HPDE6-E6E7 (cell line): ENCODE data around the gene TPP2.

ENCODE experiments used
- DNase-seq: peaks from one replicate; pipeline ENCODE4 v3.0.0; 2011; ENCODE audit warnings: missing footprints; ENCODE audit errors: extremely low spot score

TPP2 gene

DNA sequence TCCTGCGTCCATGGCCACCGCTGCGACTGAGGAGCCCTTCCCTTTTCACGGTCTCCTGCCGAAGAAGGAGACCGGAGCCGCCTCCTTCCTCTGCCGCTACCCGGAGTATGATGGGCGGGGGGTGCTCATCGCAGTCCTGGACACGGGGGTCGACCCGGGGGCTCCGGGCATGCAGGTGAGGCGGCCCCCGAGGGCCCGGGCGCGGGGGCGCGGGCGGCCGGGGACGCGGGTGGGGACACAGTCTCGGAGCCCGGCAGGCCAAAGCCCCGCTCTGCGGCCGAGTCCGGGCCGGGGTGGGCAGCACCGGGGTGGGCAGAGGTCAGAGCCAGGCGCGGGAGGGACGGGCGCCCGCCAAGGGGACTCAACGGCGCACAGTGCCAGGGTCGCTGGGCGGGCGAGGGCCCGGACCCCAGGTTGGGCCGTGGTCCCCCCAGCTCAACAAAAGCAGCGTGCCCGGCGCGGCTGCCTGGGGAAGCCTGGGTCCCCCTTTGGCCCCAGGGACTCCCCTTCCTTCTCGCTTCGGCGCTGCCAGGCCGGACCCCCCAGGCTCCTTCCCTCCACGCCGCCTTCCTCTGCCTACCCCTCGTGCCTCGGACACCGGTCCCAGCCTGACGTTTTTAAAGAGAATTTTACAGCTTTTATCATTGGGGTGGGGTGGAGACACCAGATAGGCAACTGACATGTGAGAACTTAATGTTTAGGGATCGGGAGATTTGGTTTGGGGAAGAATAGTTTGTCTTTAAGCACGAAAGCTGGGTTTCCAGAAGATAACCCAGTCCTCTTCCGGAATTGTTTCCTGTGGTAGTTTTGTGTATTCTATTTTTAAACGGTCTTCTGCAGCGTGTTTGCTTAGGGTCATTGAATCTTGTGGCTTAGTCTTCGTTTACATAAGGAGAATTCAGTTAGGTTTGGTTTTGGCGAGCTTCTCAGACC, 509 bp downstream of the TPP2 start:
- DNase-seq, result no peak

DNA sequence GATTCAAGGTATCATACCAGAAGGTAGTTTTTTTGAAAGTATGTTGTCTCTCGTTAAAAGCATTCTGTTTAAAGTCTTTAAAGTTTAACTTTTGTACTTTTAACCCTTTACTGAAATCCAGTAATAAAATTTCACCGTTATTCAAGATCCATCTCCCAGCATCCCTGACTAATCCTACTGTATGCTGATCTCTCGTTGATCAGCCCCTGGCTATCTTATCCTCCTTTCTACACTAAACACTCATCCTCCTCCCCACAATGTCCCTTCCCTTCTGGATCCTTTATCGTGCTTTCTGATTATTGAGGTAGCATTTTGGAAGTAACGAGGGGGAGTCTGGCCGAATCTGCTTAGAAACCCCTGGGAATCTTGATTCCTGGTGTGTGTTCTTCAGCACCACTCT, 1.3 kb downstream of the TPP2 start:
- DNase-seq, result no peak

DNA sequence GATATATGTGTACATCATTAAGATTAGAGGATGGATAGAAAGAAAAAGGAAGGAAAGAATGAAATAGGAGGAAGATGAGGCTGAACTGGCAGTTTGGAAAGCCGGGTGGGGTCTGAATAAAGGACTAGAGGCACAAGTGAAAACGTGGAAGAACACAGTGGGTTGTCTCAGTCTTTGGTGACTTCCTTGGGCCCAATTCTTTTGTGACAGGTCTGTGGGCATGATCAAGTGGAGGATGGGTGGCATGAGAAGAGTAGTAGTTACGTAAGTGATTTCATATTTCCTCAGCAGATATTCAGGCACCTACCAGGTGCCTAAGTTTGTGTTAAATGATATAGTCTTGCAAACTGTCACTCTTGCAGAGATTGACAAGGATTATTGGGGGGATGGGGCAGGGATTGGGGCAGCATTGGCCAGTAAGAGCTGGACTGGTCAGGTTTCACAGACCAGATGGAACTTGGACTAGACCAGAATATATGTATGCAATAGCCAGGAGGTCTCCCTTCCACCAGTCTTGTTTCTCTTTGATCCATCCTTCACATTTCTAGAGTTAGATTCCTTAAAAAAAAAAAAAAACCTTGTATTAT, 2.7 kb downstream of the TPP2 start:
- no peak for DNase-seq

DNA sequence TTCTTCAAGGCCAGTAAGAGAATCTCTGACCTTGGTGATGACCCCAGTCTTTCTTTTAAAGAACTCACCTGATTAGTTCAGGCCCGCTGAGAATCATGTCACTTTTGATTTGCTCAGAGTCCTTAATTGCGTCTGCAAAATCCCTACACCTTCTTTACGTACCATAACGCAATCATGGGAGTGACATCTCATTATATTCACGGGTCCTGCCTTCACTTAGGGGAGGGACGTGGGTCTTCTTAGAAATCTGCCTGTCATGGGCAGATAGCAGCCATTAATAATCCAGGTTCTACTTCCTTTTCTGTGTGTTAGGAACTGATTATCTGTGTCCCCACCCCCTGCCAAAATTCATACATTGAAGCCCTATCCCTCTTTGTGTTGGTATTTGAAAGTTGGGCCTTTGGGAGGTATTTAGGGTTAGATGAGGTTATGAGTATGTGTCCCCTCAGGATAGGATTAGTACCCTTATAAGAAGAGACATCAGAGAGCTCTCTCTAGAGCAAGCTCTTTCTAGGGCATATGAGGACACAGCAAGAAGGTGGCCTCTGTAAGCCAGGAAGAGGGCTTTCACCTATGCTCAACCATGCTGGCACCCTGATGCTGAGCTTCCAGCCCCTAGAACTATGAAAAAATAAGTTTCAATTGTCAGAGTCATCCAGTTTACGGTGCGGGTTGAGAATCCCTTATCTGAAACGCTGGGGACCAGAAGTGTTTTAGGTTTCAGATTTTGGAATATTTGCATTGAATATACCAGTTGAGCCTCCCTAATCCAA, 9.9 kb downstream of the TPP2 start:
- no peak for DNase-seq

DNA sequence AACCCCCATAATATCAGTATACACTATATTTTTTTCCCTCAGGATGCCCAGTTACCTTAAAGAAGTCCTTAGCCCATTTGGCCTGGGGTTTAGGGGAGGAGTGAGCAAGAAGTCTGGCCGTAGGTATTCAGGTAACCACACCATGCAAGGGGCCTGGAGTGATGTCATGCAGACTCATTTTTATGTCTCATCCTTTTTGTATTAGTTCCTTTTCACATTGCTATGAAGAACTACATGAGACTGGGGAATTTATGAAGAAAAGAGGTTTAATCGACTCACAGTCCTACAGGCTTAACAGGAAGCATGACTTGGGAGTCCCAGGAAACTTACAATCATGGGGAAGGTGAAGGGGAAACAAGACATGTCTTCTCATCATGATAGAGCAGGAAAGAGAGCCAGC, 12.2 kb downstream of the TPP2 start:
- DNase-seq, result no peak

DNA sequence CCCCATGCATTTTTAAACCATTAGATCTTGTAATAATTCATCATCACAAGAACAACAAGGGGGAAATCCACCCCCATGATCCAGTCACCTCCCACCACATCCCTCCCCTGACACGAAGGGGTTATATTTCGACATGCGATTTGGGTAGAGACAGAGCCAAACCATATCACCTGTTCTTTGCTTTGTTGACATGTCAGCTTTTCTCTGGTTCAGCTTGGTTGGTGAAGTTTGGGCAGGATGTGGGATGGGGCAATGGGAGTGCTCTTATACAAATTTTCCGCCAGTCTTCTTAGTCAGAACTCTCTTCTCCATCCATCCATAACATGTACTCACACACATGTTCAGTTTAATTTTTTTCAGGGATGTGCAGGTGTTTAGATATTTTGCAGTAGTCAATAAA, 12.9 kb downstream of the TPP2 start:
- no peak for DNase-seq

DNA sequence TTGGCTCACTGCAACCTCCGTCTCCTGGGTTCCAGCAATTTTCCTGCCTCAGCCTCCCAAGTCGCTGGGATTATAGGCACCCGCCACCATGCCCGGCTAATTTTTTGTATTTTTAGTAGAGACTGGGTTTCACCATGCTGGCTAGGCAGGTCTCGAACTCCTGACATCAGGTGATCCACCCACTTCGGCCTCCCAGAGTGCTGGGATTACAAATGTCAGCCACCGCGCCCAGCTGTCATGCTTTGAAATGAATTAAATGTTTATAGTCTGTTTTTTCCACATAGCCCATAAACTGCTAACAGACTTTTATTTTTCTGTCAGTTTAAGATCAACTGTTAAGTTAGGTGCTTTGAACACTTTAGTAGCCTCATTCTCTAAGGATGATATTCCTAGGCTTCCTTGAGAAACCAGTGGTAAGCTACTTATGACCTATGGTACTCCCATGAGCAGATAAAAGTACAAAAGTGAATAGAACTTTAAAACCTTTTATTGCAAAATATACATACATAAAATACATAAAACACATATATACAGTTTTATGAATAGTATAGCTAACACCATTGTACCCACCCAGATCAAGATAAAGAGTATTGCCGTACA, 13.6 kb downstream of the TPP2 start:
- DNase-seq, result no peak

DNA sequence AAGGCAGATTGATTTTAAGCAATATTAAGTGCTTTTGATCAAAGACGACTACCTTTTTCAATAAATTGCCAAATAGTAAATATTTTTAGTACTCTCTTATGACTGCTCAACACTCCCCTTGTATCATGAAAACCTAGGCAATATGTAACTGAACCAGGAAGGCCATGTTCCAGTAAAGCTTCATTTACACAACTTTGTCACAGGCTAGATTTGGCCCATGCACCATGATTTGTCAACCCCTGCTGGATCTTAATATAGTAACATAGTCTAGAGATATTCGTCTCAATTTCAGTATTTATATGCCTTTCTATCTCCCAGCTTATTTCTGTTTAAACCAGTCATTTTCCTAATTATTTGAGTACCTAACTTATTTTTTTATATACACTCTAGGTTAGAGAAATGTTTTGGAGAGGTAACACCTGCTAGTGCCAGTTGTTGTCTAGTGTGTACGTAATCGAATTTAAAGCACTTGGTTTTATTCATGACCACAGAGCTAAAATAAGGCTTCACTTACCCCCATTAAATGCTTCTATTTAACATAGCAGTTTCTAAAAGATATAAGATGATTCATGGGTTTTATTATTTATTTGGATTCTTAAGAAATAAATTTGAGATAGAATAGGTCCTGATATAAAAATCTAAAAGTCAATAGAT, 21.0 kb downstream of the TPP2 start:
- DNase-seq, result no peak

DNA sequence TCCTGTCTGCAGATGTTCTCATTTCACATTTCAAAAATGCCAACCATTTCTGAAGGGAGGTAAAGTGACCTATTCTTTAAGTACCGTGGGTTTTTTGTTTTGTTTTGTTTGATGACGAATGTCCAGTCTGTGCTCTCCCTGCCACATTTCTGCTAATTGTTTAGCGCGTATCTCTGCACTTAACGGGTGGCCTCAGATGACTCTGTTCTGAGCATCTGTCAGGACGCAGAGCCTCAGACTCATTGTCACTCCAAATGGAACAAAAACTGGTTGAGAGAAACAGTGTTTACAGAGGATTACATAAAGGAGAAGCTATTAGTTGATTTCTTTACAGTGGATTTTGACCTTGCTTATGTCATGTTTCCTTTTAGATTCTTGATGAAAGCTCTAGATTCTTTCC, 23.7 kb downstream of the TPP2 start:
- DNase-seq, result no peak

DNA sequence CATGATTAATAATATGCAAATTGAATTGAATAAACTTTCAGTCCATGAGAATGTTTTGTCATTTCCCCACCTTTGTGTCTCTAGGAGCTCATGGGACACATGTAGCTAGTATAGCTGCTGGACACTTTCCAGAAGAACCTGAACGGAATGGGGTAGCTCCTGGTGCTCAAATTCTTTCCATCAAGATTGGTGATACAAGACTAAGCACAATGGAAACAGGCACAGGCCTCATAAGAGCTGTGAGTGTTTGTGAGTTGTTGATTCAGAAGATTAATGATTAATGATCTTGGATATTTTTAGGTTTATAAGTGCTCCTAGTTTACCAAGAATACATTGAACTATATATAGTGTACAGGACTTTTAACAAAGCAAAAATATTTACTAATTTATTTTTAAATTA, 30.1 kb downstream of the TPP2 start:
- DNase-seq, result no peak

DNA sequence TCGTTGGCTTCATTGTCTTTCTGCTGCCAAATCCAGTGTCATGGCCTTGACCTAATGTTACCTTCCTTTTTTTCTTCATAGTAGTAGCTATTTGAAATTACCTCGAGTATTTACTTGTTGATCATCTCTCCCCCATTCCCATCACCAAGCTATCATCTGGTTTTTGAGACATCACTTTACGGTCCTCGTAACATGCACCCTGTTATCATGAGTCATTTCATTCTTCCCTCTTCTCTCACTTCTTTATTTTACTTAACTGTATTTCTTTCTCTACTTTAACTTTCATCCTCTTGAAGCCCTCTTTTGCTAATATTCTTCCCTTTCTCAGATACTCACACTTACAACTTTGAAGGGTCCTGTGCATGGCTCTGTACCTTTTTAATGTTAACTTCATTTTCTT, 31.8 kb downstream of the TPP2 start:
- DNase-seq, result no peak

DNA sequence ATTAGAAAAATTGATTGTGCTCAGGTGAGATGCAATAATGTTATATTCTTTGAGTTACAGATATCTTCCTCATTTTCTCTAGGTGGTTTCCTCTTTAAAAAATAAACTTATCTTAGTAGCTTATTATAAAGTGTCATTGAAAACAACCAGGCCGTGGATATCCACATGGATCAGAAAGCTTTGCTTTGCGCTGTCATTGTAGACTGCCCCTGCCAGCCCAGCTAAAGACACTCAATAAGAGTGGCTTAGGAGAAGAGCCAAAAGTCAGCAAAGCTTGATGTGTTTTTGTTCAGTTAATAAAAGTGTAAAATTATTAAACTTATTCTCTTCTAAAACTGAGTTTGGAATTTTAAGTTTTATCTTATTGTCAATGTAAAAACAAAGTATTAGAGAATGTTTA, 34.4 kb downstream of the TPP2 start:
- no peak for DNase-seq

DNA sequence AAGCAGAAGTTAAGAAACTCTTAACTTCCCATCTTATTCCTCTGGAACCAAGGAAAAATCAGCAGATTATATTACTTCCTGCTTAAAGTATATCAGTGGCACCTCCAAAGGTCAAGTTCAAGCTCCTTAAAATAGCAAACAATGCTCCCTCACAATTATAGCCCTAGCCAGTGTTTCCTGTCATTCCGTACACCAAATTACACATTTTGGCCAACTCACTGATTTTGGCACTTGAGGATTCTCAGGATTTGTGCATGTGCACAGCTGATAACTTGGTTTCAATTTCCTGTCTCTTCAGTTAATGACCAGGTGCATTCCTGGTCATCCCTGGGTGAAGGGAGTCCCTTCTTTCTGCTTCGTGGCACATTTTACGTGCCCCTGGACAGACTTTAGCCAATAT, 42.0 kb downstream of the TPP2 start:
- no peak for DNase-seq

DNA sequence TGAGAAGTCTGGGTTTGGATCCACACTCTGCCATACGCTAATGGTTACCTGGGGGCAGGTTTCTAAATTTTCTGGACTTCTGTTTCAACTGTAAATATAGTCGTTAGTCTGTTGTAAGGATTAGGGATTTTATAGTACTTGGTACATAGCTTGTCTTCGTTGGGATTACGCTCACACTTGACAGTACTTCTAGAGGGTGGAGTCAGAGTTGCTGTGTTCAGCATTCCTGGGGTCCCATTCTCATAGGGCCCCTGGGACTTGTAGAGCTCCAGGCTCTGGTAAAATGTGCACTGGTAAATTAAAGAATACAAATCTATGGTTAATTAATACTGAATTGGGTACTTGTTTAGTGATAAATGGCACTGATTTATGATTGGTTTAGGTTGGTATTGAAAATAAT, 45.2 kb downstream of the TPP2 start:
- no peak for DNase-seq

DNA sequence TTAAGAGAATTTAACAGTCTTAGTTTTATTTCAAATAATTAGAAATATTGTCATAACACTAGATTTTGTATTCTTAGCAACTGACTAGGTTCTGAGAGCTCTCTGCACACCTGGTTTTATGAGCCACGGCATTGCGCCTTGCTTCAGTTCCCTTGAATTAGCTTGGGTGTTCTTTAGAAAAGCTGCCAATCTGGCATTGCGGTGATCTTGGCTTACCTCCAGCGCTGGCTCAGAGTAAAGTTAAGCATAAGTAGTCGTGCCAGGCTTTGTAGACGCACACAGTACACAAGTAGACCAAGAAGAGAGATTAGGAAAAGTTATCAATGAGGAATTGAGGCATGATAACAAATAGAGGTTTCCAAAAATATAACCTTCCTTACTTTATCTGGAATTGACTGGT, 45.7 kb downstream of the TPP2 start:
- DNase-seq, result no peak

DNA sequence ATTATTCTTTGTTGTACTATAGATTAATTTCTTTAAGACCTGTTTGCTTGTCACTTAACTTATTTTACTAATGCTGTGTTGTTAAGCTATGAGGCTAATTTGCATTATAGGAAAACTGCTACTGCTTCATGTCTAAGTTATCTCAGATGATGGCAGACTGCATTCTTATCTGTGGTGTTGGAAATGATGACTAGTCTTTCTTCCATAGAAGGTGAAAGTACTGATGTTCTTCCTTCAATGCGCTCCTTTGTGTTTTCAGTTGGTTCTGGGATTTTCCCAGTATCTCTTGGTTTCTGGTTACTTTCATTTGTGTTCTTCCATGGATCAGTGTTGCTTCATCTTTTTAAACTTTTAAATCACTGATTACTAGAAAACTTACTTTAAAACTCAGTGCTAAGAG, 46.9 kb downstream of the TPP2 start:
- DNase-seq, result no peak

DNA sequence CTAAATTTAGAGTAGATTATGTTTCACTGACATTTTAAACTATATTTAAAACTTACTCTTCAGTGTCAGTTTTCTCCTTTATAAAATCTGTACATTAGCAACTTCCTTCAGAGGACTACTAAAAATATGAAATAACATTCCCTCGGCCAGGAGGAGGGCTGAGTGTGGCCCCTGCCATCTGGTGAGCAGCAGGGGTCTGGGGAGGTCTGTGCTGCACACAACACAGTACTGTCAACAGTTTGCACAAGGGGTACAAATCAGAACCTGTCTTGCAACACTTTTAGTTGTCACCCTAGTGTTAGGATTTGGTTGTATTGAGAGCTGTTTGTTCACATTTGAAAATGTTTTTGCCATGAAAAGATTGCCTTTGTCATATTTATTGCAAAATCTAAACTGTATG, 48.9 kb downstream of the TPP2 start:
- DNase-seq, result no peak

DNA sequence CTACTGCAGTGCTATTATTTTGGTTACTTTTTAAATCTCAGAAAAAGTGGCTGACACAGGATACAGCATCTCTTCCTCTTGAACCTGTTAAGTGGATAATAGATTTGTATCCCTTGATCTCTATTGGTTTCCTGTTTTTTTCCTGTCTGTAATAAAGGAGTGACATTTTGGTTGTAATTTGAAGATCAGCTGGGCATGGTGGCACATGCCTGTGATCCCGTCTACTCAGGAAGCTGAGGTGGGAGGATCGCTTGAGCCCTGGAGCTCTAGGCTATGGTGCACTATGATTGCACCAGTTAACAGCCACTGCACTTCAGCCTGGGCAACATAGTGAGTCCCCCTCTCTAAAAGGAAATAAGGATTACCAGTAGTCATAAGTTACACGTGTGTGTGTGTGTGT, 51.3 kb downstream of the TPP2 start:
- no peak for DNase-seq

DNA sequence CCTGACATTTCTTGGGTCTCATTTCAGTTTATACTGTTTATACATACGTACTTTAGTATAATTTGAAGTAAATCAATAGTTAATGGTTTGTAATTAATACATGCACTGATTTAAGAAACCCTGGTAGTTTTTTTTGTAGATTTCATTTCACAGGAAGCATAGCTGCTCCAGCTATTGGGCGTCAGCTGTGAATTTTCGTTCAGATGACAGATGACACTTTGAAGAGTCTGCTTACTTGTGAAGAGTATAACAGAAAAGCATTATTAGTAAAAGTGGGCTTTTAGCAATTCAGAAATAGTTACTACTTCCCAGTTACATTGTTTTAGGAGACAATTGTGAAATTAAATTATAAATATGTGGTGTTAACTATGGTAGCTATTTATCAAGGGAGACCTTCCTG, 53.7 kb downstream of the TPP2 start:
- DNase-seq, result no peak

DNA sequence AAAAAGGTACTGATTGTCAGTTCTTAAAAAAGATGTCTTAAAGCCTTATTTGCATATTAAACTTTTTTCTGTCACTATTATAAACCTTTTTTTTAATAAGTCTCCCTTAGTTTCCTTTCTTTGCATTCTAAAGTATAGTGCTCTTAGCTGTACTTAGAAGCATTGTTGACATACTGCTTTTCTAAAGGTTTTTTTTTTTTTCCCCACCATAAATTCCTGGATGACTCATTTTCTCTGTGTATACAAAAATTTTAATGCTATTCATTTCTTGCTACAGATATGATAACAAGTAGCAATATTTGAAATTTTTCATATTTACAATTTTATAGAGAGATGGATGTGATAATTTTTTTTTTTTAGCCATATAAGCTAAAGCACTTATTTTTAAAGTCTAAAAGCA, 54.6 kb downstream of the TPP2 start:
- DNase-seq, result no peak

DNA sequence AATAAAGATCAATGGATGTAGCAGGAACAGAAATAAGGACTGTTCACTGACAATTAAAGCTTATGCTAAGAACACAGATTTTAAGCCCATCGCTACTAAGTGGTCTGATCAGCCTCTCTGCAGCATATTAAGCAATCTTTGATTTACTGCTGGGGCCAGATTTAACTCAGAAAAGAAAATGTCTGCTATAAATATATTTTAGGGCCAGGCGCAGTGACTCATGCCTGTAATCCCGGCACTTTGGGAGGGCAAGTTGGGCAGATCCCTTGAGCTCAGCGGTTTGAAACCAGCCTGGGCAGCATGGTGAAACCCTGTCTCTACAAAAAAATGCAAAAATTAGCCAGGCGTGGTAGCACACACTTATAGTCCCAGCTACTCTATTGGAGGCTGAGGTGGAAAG, 55.1 kb downstream of the TPP2 start:
- DNase-seq, result no peak

DNA sequence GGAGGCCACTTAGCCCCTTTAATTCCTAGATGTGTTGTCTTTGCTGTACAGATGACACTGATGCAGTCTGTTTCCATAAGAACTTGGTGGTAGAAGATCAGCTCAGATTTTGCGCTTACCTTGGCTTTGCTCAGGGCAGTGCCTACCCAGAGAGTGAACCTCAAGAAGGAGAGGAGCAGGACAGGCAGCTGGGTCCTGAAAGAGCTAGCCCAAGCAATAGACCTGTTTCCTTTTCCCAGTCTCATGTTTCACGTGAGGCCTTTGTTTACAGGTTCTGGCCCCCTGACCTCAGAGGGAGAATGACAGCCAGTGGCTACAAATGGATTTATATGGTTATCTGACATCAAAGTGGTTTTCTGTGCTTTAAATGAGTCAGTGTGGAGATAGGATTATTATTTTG, 58.0 kb downstream of the TPP2 start:
- no peak for DNase-seq
